NCI-H345 (cell line): ENCODE results near the gene MYH14.

Experiments
- DNase-seq: peaks from one replicate; lab custom pipeline; 2025; lab: John Stamatoyannopoulos, UW

The MYH14 gene

DNA sequence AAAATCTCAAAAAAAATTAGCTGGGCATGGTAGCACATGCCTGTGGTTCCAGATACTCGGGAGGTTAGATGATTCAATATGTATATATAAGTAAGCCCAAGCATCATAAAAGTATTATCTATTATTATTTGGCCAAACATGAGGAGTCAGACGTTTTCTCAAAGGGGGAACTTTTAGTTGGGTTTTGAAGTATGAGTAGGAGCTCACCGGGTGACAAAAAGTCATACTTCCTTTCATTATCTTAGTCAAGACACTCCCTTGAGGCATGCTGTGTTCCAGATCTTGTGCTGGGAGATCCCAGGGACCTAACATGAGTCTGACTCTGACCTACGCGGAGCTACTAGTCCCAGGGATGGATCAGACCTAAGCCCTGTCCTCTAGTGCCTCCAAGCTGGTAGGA, 8.2 kb upstream of the MYH14 start:
- no peak for DNase-seq

GRCh38 chr19:50196322-50196932, 7.0 kb upstream of the MYH14 start:
- no peak for DNase-seq

DNA sequence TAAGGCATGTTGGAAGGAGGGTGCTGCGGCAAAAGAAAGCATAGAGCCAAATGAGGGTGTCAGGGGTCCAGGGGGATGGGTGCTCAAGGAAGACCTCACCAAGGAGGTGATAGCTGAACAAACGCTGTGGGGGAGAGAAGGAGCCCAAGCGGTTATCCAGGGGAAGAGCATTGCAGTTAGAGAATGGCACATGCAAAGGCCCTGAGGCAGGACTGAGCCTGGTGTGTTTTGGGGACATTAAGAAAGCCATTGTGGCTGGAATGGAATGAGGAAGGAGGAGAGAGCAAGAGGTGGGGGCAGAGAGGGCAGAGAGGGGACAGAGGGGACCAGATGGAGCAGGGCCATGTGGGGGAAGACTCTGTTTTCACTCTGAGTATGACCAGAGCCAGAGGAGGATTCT, 6.1 kb upstream of the MYH14 start:
- DNase-seq: no peak

GRCh38 chr19:50198431-50199258, 4.8 kb upstream of the MYH14 start:
- DNase-seq: peak; percentile 27

GRCh38 chr19:50199259-50199555, 4.2 kb upstream of the MYH14 start:
- DNase-seq: no peak

- DNase-seq: no peak
These were observed 1.0 kb upstream of the MYH14 start for GRCh38 chr19:50202386-50202785.

GRCh38 chr19:50202962-50203280, 501 bp upstream of the MYH14 start:
- DNase-seq: no peak

- DNase-seq: no peak
These were observed 633 bp downstream of the MYH14 start for GRCh38 chr19:50204081-50204428.

DNA sequence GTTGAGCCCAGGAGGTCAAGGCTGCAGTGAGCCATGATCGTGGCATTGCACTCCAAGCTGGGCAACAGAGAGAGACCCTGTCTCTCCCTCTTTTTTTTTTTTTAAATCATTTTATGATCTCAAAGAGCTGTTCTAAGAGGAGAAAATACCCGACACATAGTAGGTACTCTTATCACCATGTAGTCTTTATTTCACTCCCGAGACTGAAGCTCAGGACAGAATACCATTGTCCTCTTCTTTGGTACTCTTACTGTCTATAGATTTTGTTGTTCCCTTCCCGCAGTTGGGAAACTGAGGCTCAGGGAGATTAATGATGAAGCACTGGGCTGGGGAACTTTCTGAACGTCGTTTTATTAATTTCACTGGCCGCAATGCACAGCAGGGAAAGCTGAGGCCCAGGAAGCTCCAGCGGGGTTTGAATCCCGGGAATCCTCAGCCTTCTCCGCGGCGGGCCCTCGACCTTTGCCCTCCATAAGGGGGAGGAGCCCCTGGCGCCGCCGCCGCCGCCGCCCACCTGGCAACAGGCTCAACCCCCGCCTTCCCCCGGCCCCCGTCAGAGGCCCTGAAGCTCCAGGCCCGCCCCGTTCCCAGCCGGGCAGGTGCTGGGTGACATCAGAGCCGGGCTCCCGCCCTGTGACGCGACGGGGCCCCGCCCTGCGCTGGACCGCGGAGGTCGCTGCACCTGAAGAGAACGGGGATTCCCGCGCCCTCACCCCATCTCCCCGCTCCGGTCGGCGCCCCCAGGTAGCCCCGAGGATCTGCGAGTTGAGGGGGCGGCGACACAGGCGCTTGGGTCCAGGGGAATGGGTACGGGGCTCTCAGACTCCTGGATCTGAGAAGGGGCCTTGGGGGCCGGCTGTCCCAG, 1.6 kb downstream of the MYH14 start:
- DNase-seq: peak; percentile 76

DNA sequence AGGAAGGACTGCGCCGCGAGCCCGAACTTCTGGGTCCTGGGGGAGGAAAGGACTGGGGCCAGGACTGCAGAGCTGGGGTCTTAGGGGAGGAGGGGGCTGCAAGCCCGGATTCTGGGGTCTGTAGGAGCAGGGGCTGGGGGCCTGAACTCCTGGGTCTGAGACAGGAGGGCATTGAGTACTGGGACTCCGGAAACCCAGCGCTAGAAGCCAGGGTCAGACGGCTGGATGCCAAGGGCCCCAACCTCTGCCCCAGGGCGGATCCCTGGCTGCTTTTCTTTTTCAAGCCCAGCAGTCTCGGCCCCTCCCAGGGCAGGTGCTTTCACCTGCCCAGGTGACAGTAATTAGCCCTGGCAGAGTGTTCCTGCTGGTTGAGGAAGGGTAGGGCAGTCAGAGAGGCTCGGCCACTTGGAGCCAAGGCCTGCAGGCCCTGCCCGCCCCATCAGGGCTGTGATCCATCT, 2.3 kb downstream of the MYH14 start:
- peak; percentile 42 for DNase-seq

DNA sequence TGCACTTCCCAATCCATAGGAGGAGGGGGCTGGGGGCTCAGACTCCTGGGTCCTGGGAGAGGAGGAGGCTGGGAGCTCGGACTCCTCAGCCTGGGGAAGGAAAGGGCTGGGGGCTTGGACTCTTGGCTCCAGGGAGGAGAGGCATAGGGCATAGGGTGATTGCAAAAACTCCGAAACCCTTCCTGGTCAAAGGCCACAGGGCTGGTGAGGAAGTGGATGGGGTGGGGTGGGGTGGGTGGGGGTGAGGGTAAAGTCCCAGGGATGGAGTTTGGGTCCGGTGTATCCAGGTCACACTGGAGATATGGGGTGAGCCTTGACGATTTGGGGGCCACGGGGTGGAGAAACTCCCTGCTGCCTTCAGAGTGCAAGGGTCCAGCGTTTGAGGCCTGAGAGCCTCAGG, 2.8 kb downstream of the MYH14 start:
- no peak for DNase-seq

DNA sequence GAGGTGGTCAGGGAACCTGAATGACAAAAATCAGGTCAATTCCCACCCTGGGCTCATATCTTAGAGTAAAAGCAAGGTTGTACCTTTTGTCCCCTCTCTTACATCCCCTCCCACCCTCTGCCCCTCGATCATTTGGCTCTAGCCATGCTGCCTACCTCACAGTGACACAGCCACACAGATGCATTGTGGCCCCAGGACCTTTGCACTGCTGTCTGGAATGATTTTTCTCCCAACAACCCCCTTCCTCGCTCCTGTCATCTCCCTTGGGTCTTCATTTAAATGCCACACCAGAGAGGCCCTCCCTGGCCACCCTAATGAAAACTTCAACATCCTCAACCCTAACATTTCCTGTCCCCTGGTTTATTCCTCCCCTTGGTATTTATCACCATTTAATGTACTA, 4.3 kb downstream of the MYH14 start:
- no peak for DNase-seq

DNA sequence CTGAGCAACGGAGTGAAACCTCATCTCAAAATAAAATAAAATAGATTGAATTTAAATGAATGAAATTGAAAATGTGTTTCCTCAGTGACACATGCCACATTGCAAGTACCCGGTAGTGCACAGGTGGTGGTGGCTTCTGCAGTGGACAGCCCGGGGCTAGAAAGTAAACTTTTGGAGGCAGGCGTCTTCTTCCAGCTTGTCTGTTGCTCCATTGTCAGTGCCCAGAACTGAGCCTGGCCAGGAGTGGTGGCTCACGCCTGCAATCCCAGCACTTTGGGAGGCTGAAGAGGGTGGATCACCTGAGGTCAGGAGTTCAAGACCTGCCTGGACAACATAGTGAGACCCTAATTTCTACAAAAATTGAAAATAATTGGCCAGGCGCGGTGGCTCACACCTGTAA, 5.7 kb downstream of the MYH14 start:
- DNase-seq: no peak

DNA sequence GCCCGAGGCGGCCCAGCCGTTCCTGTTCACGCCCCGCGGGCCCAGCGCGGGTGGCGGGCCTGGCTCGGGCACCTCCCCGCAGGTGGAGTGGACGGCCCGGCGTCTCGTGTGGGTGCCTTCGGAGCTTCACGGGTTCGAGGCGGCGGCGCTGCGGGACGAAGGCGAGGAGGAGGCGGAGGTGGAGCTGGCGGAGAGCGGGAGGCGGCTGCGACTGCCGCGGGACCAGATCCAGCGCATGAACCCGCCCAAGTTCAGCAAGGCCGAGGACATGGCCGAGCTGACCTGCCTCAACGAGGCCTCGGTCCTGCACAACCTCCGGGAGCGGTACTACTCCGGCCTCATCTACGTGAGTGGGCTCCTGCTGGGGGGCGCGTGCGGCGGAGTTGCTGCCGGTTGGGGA, 7.0 kb downstream of the MYH14 start:
- DNase-seq: no peak

DNA sequence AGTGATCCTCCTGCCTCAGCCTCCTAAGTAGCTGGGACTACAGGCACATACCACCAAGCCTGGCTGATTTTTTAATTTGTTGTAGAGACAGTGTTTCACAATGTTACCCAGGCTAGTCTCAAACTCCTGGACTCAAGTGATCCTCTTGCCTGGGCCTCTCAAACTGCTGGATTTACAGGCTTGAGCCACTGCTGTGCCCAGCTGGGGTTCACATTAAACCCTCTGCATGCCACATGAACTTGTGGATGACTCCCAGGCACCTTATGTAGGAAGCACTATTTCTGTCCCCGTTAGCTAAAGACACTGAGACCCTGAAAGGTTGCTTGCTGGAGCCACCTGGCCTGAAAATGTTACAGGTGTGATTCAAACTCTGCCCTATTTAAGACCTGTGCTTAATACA, 10.5 kb downstream of the MYH14 start:
- no peak for DNase-seq

DNA sequence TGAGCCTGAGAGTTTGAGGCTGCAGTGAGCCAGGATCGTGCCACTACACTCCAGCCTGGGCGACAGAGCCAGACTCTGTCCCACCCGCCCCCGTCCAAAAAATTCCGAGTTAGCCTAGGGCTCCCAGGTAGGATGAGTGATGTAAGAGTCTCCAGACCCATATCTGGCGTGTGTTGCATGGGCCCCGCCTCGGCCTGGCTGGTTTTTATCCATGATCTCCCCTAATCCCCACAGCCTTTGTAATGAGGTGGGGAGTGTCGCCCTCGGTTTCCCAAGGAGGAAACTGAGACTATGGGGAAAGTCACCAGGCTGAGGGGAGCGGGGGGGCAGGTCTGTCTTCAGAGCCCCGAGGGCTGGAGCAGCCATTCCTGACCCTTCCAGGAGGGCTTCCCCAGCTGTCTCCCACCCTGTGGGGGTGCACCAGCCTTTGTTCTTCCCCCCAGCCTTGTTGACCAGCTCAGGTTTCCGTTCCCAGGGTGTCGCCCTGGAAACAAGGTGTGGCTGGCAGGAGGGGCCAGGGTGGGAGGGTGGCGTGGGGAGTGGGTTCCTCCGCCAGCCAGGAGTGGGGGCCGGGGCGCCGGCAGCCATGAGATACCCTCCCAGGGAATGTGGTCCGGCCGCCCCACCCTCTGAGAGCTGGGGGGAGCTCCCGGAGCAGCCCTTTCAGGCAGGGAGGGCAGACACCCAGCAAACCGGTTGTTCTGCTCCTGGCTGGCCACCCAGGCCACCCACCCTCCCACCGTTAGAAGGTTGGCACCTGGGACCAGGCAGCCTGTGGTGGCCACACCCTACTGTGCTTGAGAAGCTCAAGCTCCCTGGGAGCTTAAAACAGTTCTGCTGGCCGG, 11.5 kb downstream of the MYH14 start:
- peak; percentile 43 for DNase-seq

DNA sequence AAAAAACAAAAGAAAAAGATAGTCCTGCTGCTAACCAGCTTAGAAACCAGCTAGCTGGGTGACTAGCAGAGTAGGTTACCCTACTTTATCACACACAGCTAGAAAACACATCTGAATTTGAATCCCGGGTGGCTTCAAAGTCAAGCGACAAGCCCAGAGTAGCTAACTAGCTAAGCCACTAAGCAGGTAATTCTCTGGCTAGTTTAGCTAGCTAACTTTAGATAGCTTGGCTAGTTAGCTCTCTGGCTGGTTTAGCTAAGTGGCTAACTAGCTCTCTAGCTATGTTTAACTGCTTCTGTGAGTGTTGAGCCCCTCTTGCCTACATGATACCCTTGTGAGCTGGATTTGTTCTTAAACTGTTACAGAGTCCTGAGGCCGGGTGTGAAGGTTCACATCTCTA, 12.4 kb downstream of the MYH14 start:
- DNase-seq: no peak

DNA sequence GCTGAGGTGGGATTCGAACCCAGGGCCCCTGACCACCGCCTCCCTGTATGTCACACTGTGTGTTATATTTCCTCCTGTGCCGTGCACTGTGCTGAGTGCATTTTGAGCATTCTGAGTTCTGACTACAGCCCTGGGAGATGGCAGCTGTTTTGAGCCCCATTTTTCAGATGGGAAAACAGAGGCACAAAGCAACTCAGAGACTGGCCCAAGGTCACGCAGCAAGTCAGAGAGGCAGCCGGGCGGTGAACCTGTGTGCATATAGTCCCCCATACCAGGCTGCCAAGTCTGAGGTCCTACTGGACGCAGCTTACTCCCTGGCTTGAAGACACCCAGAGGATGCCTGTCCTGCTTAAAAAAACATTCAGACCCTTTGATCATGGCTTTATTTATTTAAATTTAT, 17.7 kb downstream of the MYH14 start:
- no peak for DNase-seq

DNA sequence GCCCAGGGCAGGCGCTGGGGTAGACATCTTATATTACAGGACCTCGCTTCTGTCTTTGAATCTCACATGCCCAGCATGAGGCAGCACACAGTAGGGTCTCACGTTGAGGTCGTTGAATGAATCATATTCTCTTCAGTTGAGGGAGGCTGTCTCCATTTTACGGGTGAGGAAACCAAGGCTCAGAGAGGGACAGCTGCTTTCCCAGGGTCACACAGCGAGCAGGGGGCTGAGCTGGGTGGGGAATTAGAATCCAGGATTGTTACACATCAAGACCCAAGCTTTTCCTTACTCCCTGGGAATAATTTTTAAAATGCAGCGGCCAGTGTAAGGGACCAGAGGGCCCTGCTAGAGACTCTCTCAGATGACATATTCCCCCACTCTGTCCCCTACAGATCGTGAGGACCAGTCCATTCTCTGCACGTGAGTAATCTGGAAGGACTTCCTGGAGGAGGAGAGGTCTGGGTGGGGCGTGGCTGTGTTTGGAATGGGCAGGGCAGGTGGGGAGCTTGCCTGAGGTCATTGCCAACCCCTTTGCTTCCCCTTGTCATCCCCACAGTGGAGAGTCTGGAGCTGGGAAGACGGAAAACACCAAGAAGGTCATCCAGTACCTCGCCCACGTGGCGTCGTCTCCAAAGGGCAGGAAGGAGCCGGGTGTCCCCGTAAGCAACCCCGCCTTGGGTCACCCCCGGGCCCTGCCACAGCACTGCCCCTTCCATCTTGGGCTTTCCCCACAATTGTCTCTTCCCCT, 19.4 kb downstream of the MYH14 start:
- DNase-seq: no peak

DNA sequence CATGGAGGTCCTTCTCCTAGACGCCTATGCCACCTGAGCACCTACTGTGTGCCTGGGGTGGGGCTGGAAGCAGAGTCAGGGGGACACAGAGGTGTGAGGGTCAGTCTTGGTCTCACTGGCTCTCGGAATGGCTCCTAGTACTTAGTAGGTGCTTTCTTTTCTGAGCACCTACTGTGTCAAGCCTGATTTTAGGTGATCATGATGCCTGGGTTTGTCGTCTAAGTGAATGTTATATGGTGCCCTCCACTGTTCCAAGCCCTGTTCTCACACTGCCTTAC, 20.0 kb downstream of the MYH14 start:
- no peak for DNase-seq

DNA sequence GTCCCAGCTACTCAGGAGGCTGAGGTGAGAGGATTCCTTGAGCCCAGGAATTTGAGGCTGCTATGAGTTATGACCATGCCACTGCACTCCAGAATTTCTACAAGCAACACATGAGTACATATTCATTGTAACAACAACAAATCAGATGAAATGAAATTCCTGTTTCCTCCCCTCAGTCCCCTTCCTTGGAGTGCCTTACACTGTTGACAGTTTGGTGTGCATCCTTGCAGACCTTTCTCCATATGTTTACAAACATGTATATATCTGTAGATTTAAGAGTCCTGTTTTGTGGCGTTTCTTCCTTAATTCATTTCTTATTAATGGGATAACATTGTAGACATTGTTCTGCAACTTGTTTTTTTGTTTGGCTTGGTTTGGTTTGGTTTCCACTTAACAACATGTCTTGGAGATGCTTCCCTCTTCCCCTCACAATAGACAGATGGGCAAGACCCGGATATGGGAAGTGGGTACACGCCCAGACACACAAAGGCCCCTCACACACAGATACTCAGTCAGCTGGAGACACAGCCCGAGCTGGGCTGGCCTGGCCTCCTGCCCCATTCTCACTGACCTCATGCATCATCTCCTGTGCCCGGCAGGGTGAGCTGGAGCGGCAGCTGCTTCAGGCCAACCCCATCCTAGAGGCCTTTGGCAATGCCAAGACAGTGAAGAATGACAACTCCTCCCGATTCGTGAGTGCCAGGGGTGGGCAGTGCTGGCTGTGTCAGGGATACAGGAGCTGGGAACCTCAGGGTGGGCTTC, 21.7 kb downstream of the MYH14 start:
- no peak for DNase-seq
